GM21723 (cell line): ENCODE data around the gene C16orf95.
"Not testable (repeated sequence)": the region's sequence is repeated elsewhere in the genome, so short reads cannot be mapped to it uniquely, and the experiment has no call there.

ENCODE experiments used
- ATAC-seq: cut with Tn5 transposase; IDR thresholded peaks from one replicate; pipeline ENCODE4 v1.9.1; 2021; ENCODE audit warnings: mild to moderate bottlenecking, moderate library complexity; ENCODE audit not compliant: unreplicated experiment

The C16orf95 gene

DNA sequence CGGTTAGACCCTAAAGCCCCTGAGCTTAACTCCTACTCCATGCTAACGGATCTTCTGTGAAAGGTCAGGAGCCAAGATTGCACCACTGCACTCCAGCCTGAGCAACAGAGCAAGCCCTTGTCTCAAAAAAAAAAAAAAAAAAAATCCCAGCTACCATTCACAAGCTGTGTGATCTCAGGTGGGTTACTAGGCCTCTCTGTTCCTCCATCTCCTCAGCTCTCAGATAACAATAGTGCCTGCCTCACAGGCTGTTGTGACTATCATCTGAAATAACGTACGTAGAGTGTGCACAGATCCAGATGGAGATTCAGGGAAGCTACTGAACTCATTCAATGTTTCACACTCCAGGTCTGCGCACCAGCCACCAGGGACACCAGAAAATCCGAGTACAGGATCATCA, 57.8 kb downstream of the C16orf95 start:
- ATAC-seq = no peak

DNA sequence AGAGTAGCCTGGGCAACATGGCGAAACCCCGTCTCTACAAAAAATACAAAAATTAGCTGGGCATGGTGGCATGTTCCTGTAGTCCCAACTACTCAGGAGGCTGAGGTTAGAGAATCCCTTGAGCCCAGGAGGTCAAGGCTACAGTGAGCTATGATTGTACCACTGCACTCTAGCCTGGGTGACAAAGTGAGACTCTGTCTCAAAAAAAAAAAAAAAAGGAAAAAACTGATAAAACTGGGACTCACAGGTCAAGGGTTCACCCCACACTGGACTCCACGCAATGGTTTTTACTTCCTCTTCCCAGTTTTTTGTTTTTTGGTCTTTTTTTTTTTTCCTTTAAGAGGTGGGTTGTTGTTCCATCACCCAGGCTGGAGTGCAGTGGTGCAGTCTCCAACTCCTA, 58.5 kb downstream of the C16orf95 start:
- not testable (repeated sequence) for ATAC-seq

- no peak for ATAC-seq
Measured at GRCh38 chr16:87255866-87256265, 61.3 kb downstream of the C16orf95 start.

DNA sequence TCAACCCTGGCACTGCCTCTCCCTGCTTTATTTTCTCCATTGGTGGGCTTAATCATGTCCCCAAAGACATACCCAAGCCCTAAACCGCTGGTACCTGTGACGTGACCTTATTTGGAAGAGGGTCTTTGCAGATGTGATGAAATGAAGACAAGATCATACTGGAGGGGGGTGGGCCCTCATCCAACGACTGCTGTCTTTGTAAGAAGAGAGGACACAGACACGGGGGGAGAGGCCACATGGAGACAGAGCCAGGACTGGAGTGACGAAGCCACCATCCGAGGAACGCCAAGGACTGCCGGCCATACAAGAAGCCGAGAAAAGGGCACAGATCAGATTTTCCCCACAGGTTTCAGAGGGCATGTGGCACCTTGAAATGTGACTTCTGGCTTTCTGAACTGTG, 62.5 kb downstream of the C16orf95 start:
- no peak for ATAC-seq

DNA sequence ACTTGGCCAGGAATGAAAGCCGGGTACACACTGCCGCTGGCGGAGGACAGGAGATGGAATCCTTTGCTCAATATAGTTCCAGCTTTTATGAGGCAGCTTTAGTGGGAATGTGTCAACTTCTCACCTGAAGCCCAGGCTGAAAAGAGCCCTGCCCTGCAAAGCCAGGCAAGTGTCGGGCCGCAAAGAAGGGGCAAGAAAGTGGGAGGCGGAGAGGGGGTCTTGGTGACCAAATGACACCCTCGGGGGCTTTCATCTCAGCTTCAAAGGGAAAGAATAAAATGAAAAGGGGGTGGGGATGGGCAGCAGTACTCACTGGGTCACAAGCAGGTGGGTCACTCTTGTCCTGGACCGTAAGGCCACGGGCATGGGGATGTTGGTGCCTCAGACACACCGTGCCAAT, 62.9 kb downstream of the C16orf95 start:
- ATAC-seq = no peak

GRCh38 chr16:87253536-87253935, 63.7 kb downstream of the C16orf95 start:
- no peak for ATAC-seq
